GM12878 (cell line): ENCODE results near the gene COQ8B.

Source experiments
- CBFB ChIP-seq: IDR thresholded peaks from 2 replicates; pipeline ENCODE4 v1.6.1; 2016; ENCODE audit warnings: antibody characterized with exemption, low read depth
- CTCF ChIP-seq, 3 experiments: IDR thresholded peaks in 2 of 3; conservative IDR thresholded peaks in 1 of 3; 2 replicates each; pipeline ENCODE4 v1.5.1; 2011; ENCODE audit warnings: low read depth in 3 of 3, low read length in 3 of 3, mild to moderate bottlenecking in 3 of 3, control low read depth in 2 of 3, moderate library complexity in 2 of 3, inconsistent platforms in 1 of 3, mixed read lengths in 1 of 3; ENCODE audit not compliant: control insufficient read depth in 2 of 3, insufficient read depth in 1 of 3; ENCODE audit errors: extremely low read depth in 1 of 3
- EP300 ChIP-seq, 2 experiments: fragments of 150-350 bp in 1 of 2; IDR thresholded peaks; 2 replicates each; pipeline ENCODE4 v1.6.1; 2011 to 2012; ENCODE audit warnings: low read depth in 2 of 2, low read length in 2 of 2, borderline replicate concordance in 1 of 2, improper control_type of control experiment in 1 of 2, inconsistent platforms in 1 of 2; ENCODE audit not compliant: control insufficient read depth in 1 of 2
- HDAC6 ChIP-seq: fragments of 200-600 bp; sonication (generic); IDR thresholded peaks from one replicate; pipeline ENCODE4 v1.8.0; 2017; ENCODE audit warnings: antibody characterized with exemption; ENCODE audit not compliant: unreplicated experiment
- PAX5 ChIP-seq: IDR thresholded peaks from 2 replicates; pipeline ENCODE4 v1.6.1; 2011; ENCODE audit warnings: low read depth, low read length, borderline replicate concordance
- POLR2AphosphoS5 ChIP-seq: IDR thresholded peaks from 2 replicates; pipeline ENCODE4 v1.6.1; 2011; ENCODE audit warnings: mild to moderate bottlenecking, low read length, inconsistent platforms
- REST ChIP-seq: IDR thresholded peaks from 2 replicates; pipeline ENCODE4 v1.6.1; 2012; ENCODE audit warnings: mild to moderate bottlenecking, low read depth, low read length
- SIX5 ChIP-seq: IDR thresholded peaks from 2 replicates; pipeline ENCODE4 v1.6.1; 2011; ENCODE audit warnings: mild to moderate bottlenecking, low read depth, low read length, moderate library complexity; ENCODE audit not compliant: severe bottlenecking
- YY1 ChIP-seq: IDR thresholded peaks from 2 replicates; pipeline ENCODE4 v1.6.1; 2011; ENCODE audit warnings: low read depth, mild to moderate bottlenecking, low read length
- ZBTB33 ChIP-seq: fragments of 450-650 bp; IDR thresholded peaks from 2 replicates; pipeline ENCODE4 v1.6.1; 2017; ENCODE audit warnings: mild to moderate bottlenecking

GRCh38 chr19:40739030-40739839, 22.5 kb upstream of the COQ8B start:
- TF ChIP-seq CTCF (IDR thresholded peaks at IDR 0.05 in 2 of 3, conservative IDR thresholded peaks at IDR 0.05 in 1 of 3; ENCODE audit: control insufficient read depth in 2 of 3, extremely low read depth in 1 of 3, insufficient read depth in 1 of 3, low read depth in 3 of 3, low read length in 3 of 3) (no peak), PAX5 (no peak), HDAC6 (no peak), ZBTB33 (no peak), EP300 (IDR thresholded peaks at IDR 0.05; ENCODE audit: borderline replicate concordance in 1 of 2, control insufficient read depth in 1 of 2, low read depth in 2 of 2, low read length in 2 of 2) (no peak), POLR2AphosphoS5 (no peak), YY1 (no peak), REST (no peak), SIX5 (no peak), CBFB (no peak)
